Endothelial cell of umbilical vein (primary cell): ENCODE data around the gene MUC13.

Experiments used
- CTCF ChIP-seq, 2 donors: IDR thresholded peaks; 1 replicate in 1 of 2; 2 replicates in 1 of 2; pipeline ENCODE4 v1.5.1; 2011; ENCODE audit warnings: low read length in 2 of 2, mild to moderate bottlenecking in 2 of 2, moderate library complexity in 2 of 2, control low read depth in 1 of 2, inconsistent platforms in 1 of 2, low read depth in 1 of 2; ENCODE audit not compliant: insufficient read depth in 1 of 2; ENCODE audit errors: extremely low read depth in 1 of 2
- EZH2 ChIP-seq: IDR thresholded peaks from 2 replicates; pipeline ENCODE4 v1.6.1; 2012; ENCODE audit warnings: borderline replicate concordance, low read depth, mild to moderate bottlenecking, moderate library complexity, low read length, inconsistent platforms; ENCODE audit not compliant: severe bottlenecking
- MYC ChIP-seq: IDR thresholded peaks from one replicate; pipeline ENCODE4 v1.6.1; 2011; ENCODE audit warnings: mild to moderate bottlenecking, low read depth, low read length
- POLR2AphosphoS5 ChIP-seq: IDR thresholded peaks from 2 replicates; pipeline ENCODE4 v1.6.1; 2012; ENCODE audit warnings: low read depth, mild to moderate bottlenecking, control low read depth, low read length, moderate library complexity; ENCODE audit not compliant: insufficient read depth

- TF ChIP-seq POLR2AphosphoS5 (no peak), CTCF (IDR thresholded peaks at IDR 0.05; ENCODE audit: extremely low read depth in 1 of 2, insufficient read depth in 1 of 2, low read depth in 1 of 2, low read length in 2 of 2) (no peak), MYC (no peak), EZH2 (no peak)
Measured at GRCh38 chr3:124920718-124921117, 13.8 kb downstream of the MUC13 start.
